GM12872 (cell line): ENCODE results near the gene BICRAL.

ENCODE experiments used
- CTCF ChIP-seq: IDR thresholded peaks from 3 replicates; pipeline ENCODE4 v1.5.1; 2011; ENCODE audit warnings: low read depth, mild to moderate bottlenecking, low read length, moderate library complexity; ENCODE audit not compliant: insufficient read depth

The BICRAL gene

GRCh38 chr6:42848700-42849099 is 66.8 kb downstream of the BICRAL start:
- TF ChIP-seq CTCF = no peak

- no peak for TF ChIP-seq CTCF
Observed at GRCh38 chr6:42851599-42851998, 69.7 kb downstream of the BICRAL start.

GRCh38 chr6:42860036-42860435 is 78.2 kb downstream of the BICRAL start:
- no peak for TF ChIP-seq CTCF

- no peak for TF ChIP-seq CTCF
Observed at GRCh38 chr6:42860481-42860880, 78.6 kb downstream of the BICRAL start.

GRCh38 chr6:42864602-42865001 is 82.8 kb downstream of the BICRAL start:
- TF ChIP-seq CTCF = no peak

- TF ChIP-seq CTCF = no peak
Observed at GRCh38 chr6:42870145-42870936, 88.5 kb downstream of the BICRAL start.

- TF ChIP-seq CTCF = no peak
Observed at GRCh38 chr6:42871711-42872110, 89.9 kb downstream of the BICRAL start.
